Tibial artery (tissue), 4 donors: ENCODE measurements around the gene OTOP1.
A peak's percentile ranks its signal among the peaks of the same experiment; 100 is the strongest.
"Not testable (repeated sequence)": the region's sequence is repeated elsewhere in the genome, so short reads cannot be mapped to it uniquely, and the experiment has no call there.

ENCODE experiments used
- DNase-seq, 2 donors: peaks; one replicate each; pipeline ENCODE4 v3.0.0-alpha.2; 2019
- H3K27ac ChIP-seq, 2 donors: fragments of 200-600 bp; sonication (generic) in 1 of 2; 1 replicate in 1 of 2; 2 replicates in 1 of 2; pipeline ENCODE4 v1.5.1; 2018 to 2019; ENCODE audit warnings: mild to moderate bottlenecking in 1 of 2
- H3K27me3 ChIP-seq, 2 donors: fragments of 200-600 bp; sonication (generic) in 1 of 2; one replicate each; pipeline versions ENCODE4 v1.5.1 to v1.6.0; 2016 to 2019
- H3K36me3 ChIP-seq, 3 donors: fragments of 200-600 bp; sonication (generic) in 2 of 3; one replicate each; pipeline ENCODE4 v1.5.1; 2016 to 2019; ENCODE audit warnings: mild to moderate bottlenecking in 2 of 3
- H3K4me1 ChIP-seq, 4 donors: fragments of 200-600 bp; sonication (generic) in 2 of 4; 1 replicate in 3 of 4; 2 replicates in 1 of 4; pipeline ENCODE4 v1.5.1; 2016 to 2019
- H3K4me3 ChIP-seq, 2 donors: fragments of 200-600 bp; sonication (generic) in 1 of 2; 1 replicate in 1 of 2; 2 replicates in 1 of 2; pipeline ENCODE4 v1.5.1; 2018 to 2019; ENCODE audit warnings: mild to moderate bottlenecking in 2 of 2
- H3K9me3 ChIP-seq, 3 donors: fragments of 200-600 bp; sonication (generic) in 1 of 3; one replicate each; pipeline ENCODE4 v1.5.1; 2016 to 2019
- CTCF ChIP-seq, 2 experiments: fragments of 200-600 bp in 1 of 2; fragments of 450-650 bp in 1 of 2; IDR thresholded peaks; one replicate each; pipeline ENCODE4 v1.5.1; 2017 to 2019; ENCODE audit warnings: antibody characterized with exemption in 2 of 2, mild to moderate bottlenecking in 1 of 2, moderate library complexity in 1 of 2
- intact Hi-C: fragments of 100-400 bp; cut with DNase I; formaldehyde crosslinking; loops from one replicate; pipeline ENCODE4 v1.15.0; 2023; ENCODE audit warnings: low total_unique reads

Gene OTOP1

DNA sequence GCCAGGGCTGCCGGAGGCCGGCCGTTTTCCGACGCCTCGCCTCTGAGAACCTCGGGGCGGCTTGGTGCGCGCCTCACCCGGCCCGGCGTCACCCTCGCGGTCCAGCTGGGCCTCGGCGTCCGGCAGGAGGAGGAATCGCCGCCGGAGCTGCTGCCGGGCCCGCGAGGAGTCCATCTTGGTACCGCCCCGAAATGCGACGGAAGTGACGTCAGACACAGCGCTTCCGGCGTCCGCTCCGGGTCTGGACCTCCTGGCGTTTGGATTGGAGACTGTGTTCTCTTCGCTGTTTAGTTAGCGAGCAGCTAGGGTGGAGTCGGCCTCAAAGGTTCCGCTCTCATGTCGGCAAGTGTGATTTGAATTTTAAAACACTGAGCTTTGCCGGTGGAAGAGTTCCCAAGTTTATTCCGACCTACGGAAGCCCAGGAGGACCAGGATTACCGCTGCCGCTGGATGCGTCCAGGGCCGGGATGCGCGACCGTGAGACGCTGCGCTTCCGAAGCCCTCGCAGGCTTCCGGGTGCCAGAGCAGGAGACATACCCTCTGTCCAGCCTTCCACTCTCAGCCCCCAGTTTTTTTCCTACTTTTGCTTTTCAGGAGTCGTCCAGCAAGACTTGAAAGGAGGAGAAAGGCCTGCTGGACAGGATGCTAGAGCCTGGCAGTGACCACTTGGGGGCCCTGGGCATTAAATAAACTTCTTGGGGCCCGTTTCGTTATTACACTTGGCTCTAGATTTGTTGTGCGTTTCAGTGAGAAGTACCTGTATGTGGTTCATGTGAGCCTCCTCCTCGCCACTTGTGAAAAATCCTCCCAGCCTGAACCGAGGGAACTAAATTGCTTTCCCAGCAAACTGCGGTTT lies 21.5 kb upstream of the OTOP1 start, which contains the start of gene TMEM128:
TSS of gene TMEM128 (minus strand) at position 195 of the 856 bp plus-strand sequence. CDS start at position 174, 21 bp downstream.
- Histone ChIP-seq H3K4me3 (peak within 1 kb of the TSS; percentile 77 to 78), H3K27me3 (no peaks in the 10 kb centered on the region), H3K36me3 (peaks cover 18 to 27% (median 19%) of the 10 kb centered on the region in 3 donors), H3K9me3 (no peaks in the 10 kb centered on the region), H3K27ac (peak within 1 kb of the TSS; percentile 91 to 93), H3K4me1 (peaks cover 0 to 20% (median 14%) of the 10 kb centered on the region in 4 donors)
- intact Hi-C loops, result no loop called here
- DNase-seq, result peak; percentile 90 to 94
- TF ChIP-seq CTCF (IDR thresholded peaks at IDR 0.05), result peak; percentile 12 to 21

DNA sequence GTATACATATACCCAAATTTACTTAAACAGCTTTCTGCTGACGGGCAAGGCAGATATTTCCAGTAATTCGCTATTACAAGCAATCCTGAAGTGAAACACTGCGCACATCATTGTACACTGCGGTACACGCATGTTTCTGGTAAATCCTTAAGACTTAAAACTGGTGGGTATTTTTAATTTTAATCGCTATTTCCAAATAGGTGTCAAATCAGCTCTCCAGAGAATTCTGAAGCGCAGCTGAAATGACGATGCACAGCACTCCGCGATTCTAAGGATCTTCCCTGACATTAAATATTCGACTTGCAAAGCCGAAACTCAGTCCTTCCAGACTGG lies 20.9 kb upstream of the OTOP1 start:
- intact Hi-C loops, result no loop called here
- H3K27me3 ChIP-seq, result no peaks in the 10 kb centered on the region
- peaks cover 19 to 33% (median 23%) of the 10 kb centered on the region in 3 donors for H3K36me3 ChIP-seq
- no peaks in the 10 kb centered on the region for H3K9me3 ChIP-seq
- peak overlapping the region; percentile 77 to 78 for H3K4me3 ChIP-seq
- no peak for TF ChIP-seq CTCF (IDR thresholded peaks at IDR 0.05)
- H3K27ac ChIP-seq, result peak overlapping the region; percentile 91 to 93
- peaks cover 0 to 20% (median 14%) of the 10 kb centered on the region in 4 donors for H3K4me1 ChIP-seq
- DNase-seq, result no peak

DNA sequence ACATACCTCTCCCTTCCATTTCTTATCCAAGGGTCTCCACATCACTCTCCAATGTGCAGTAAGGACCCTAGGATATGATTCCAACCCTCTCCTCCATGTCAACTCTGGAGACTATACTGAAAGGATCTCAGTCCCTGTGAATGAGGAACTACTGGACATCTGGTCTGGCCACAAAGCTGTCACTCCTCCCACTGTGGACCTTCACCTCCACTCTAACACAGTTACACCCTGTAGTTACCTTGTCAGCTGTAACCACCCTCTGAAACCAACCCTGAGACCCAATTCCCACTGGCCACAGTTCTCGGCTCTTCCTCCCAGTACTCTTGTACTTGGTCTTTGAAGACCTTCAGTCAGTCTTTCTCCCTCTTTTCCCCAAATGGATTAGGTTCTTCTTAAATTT lies 18.4 kb upstream of the OTOP1 start:
- DNase-seq, result no peak
- Histone ChIP-seq H3K9me3 (no peaks in the 10 kb centered on the region), H3K36me3 (peaks cover 31 to 58% (median 44%) of the 10 kb centered on the region in 3 donors), H3K27me3 (no peaks in the 10 kb centered on the region), H3K4me3 (no peak overlapping the region), H3K4me1 (peaks cover 0 to 20% (median 14%) of the 10 kb centered on the region in 4 donors), H3K27ac (no peak overlapping the region)
- no peak for TF ChIP-seq CTCF (IDR thresholded peaks at IDR 0.05)
- intact Hi-C loops, result no loop called here

- DNase-seq, H3K4me1 ChIP-seq, H3K4me3 ChIP-seq, H3K27ac ChIP-seq, H3K27me3 ChIP-seq, intact Hi-C loops, H3K9me3 ChIP-seq: not testable (repeated sequence)
- H3K36me3 ChIP-seq, result peaks cover 66 to 98% (median 71%) of the 10 kb centered on the region in 3 donors
Measured at GRCh38 chr4:4239551-4239950, 12.8 kb upstream of the OTOP1 start.

GRCh38 chr4:4233610-4234009 lies 6.9 kb upstream of the OTOP1 start:
- Histone ChIP-seq H3K9me3 (peaks cover 0 to 10% (median 0%) of the 10 kb centered on the region in 3 donors), H3K4me3 (no peak overlapping the region), H3K27me3 (peaks cover 0 to 7% of the 10 kb centered on the region in 2 donors), H3K36me3 (peaks cover 16 to 43% (median 39%) of the 10 kb centered on the region in 3 donors), H3K4me1 (no peaks in the 10 kb centered on the region), H3K27ac (no peak overlapping the region)
- intact Hi-C loops, result no loop called here
- no peak for TF ChIP-seq CTCF (IDR thresholded peaks at IDR 0.05)
- DNase-seq, result no peak

GRCh38 chr4:4228356-4228668 lies 1.6 kb upstream of the OTOP1 start:
- DNase-seq, result no peak
- peaks cover 0 to 45% of the 10 kb centered on the region in 2 donors for H3K27me3 ChIP-seq
- intact Hi-C loops, result no loop called here
- no peaks in the 10 kb centered on the region for H3K36me3 ChIP-seq
- H3K9me3 ChIP-seq, result peaks cover 0 to 2% (median 0%) of the 10 kb centered on the region in 3 donors
- TF ChIP-seq CTCF (IDR thresholded peaks at IDR 0.05), result no peak
- H3K4me1 ChIP-seq, result peaks cover 0 to 3% (median 0%) of the 10 kb centered on the region in 4 donors
- no peak overlapping the region for H3K27ac ChIP-seq
- no peak overlapping the region for H3K4me3 ChIP-seq
